Fibroblast of pulmonary artery (primary cell): ENCODE results near the gene SLC16A12.
A peak's percentile ranks its signal among the peaks of the same experiment; 100 is the strongest.
"Not testable (repeated sequence)": the region's sequence is repeated elsewhere in the genome, so short reads cannot be mapped to it uniquely, and the experiment has no call there.

Experiments
- DNase-seq: peaks from one replicate; pipeline ENCODE4 v3.0.0-alpha.2; 2010; ENCODE audit warnings: low read depth
- H3K4me3 ChIP-seq: replicated peaks from 2 replicates; pipeline ENCODE4 v1.5.1; 2011; ENCODE audit warnings: low read depth, mild to moderate bottlenecking, control low read depth, low read length, moderate library complexity
- TF ChIP-seq, protein P1 (sequence below): IDR thresholded peaks from 2 replicates; pipeline ENCODE4 v1.5.1; 2011; ENCODE audit warnings: mild to moderate bottlenecking, control low read depth, low read length, inconsistent platforms; ENCODE audit errors: missing control alignments

SLC16A12 gene

DNA sequence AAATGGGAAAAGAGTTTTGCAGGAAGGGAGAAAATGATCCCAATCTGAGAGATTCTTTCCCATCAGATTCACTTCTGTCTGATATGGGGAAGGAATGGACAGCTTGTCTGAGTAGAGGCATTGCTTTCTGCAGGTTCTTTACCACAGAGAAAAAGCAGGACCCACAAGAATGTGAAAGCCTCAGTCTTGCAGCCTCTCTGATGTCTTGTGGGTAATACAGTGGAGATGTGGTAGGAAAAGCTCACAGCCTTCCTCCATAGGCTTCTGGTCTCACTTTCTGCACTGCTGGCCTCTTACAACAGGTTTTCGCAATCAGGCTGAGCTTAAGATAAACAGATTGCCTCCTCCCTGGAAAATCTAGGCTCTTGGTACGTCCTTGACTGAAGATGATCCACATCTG lies 142.4 kb downstream of the SLC16A12 start:
- peak overlapping the region; percentile 76 for H3K4me3 ChIP-seq
- TF ChIP-seq, protein P1, sequence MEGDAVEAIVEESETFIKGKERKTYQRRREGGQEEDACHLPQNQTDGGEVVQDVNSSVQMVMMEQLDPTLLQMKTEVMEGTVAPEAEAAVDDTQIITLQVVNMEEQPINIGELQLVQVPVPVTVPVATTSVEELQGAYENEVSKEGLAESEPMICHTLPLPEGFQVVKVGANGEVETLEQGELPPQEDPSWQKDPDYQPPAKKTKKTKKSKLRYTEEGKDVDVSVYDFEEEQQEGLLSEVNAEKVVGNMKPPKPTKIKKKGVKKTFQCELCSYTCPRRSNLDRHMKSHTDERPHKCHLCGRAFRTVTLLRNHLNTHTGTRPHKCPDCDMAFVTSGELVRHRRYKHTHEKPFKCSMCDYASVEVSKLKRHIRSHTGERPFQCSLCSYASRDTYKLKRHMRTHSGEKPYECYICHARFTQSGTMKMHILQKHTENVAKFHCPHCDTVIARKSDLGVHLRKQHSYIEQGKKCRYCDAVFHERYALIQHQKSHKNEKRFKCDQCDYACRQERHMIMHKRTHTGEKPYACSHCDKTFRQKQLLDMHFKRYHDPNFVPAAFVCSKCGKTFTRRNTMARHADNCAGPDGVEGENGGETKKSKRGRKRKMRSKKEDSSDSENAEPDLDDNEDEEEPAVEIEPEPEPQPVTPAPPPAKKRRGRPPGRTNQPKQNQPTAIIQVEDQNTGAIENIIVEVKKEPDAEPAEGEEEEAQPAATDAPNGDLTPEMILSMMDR: no peak
- DNase-seq: peak; percentile 82

DNA sequence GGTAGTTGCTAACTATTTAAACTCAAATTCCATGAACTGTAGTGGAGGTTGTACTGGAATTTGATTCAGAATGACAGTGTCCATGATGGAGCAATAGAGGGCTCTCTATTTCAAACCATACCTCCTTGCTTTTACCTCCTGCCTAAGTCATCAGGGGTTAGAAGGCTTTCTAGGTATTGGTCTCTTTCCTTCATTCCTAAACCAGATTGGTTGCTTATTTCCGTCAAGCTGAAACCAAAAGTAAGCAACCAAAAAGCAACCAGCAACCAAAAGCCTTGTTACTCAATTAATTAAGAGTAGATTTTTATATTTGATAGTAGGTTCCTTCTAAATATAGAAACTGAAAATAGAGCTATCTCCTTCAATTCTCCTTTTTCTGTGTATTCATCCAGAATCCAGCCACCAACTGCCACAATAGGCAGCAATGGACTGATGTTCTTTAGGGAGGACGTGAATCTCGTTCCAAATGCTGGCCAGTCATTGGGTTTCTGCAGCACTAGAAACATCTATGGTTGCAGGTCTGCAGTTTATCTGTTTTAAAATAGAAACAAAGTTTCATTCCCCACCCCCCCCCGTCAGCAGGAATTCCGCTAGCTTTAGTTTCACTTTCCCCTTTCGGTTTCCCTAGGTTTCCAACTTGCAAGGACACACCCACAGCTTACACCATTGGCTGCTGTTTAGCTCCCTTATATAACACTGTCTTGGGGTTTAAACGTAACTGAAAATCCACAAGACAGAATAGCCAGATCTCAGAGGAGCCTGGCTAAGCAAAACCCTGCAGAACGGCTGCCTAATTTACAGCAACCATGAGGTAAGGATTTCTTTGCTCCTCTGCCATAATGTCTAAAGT lies 143.3 kb downstream of the SLC16A12 start, which contains the start of gene IFIT1:
TSS of gene IFIT1 (plus strand) at position 717 of the 850 bp plus-strand sequence. CDS start at position 807, 90 bp downstream.
- TF ChIP-seq, protein P1: no peak
- peak within 1 kb of the TSS; percentile 76 for H3K4me3 ChIP-seq
- DNase-seq: peak; percentile 95

DNA sequence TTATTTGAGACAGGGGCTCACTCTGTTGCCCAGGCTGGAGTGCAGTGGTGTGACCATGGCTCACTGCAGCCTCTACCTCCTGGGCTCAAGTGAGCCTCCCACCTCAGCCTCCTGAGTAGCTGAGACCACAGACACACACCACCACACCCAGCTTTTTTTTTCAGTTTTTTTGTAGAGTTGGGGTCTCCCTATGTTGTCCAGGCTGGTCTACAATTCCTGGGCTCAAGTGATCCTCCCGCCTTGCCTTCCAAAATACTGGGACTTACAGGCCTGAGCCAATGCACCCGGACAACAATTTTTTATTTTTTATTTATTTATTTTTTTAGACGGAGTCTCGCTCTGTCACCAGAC lies 144.2 kb downstream of the SLC16A12 start:
- not testable (repeated sequence) for H3K4me3 ChIP-seq

DNA sequence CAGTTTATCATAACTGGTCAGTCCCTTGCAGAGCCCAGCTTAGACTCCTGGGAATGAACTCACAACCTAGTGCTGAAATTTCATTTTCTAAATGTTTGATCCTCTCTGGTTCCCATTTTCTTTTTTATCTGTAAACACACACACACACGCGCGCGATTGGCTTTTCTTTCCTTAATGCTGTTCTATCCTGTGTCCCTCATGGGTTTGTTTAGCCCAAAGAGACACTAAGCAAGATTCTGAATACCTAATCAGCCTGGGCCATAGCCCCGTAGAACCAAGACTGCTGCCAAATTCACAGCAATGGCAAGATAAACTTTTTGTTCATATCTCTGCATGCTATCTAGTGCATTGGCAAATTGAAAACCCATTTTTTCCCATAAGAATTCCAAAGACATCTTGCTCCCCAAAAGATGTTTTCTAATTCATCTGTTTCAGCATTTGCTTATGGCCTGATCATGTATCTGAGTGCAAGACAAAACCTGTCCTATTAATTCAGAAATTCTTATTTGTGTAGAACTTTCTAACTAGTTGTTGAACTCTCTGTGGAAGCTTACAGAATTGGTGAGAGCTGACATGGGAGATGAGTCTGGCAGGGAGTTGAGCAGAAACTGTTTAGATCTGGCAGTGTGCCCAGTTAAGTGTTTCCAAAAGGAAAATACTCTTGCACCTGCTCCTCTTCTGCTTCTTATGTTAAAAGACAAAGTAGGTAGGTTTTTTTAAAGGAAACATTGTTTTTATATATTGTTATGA lies 144.7 kb downstream of the SLC16A12 start:
- DNase-seq: no peak
- H3K4me3 ChIP-seq: no peak overlapping the region
- TF ChIP-seq, protein P1: no peak

More for the DNA sequence above, 144.2 kb downstream of the SLC16A12 start:
- not testable (repeated sequence) for DNase-seq

DNA sequence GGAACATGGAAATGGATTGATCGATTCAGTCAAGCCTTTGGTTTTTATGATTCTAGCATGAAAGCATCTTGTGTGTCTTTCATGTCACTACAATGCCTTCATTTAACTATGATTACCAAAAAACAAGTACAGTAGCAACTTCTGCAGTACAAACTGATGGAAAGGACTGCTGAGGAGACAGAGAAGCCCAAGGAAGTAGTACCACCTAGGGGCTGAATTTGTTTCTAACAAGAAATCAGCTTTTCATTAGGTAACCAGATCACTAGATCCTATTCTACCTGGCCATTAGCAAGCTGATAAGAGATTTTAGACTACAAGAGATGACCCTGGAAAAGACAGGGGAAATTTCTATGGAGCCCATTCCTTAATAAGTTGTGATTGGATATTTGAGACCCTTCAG lies 146.1 kb downstream of the SLC16A12 start:
- DNase-seq: peak; percentile 70
- TF ChIP-seq, protein P1: peak; percentile 50
- H3K4me3 ChIP-seq: no peak overlapping the region

DNA sequence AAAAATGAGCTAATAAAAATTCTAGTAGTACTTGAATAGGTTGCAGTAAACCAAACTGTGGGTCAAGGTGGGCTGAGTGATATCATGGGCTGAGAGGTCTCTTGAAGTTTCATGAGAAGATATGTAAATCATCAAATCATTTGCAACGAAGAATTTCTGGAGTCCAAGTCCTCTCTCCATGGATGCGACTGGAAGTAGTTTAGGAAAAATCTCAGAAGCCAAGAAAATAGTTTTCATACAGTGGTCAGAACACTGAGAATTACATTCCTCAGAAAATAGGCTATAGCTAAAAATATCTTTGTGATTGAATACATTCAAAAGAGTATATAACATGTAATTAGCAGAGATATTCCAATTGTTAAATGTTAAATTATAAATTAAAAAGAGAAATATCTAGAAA lies 146.6 kb downstream of the SLC16A12 start:
- DNase-seq: no peak
- TF ChIP-seq, protein P1: no peak
- no peak overlapping the region for H3K4me3 ChIP-seq
